Activated CD4-positive, alpha-beta memory T cell treated with anti-CD3 and anti-CD28 coated beads for 36 hours (primary cell): ENCODE results near the gene DNER. TPM values are rescaled to one million over a fixed set of nuclear protein-coding genes. Genes with fewer than 3 reads are reported as not detected.

Source experiments
- CTCF ChIA-PET: fragments of 350-600 bp; sonication (Branson Sonifier 250); formaldehyde crosslinking; loops from one replicate; lab custom pipeline; 2021; ENCODE audit warnings: antibody characterized with exemption, inconsistent platforms; lab: Charles Lee
- POLR2A ChIA-PET: fragments of 350-600 bp; sonication (Branson Sonifier 250); formaldehyde crosslinking; loops from one replicate; lab custom pipeline; 2021; ENCODE audit warnings: antibody characterized with exemption; lab: Charles Lee
- DNase-seq: peaks from one replicate; pipeline ENCODE4 v3.0.0-alpha.2; 2020
- H3K27ac Mint-ChIP-seq: one replicate; pipeline ENCODE4 v1.8.0; 2021; ENCODE audit warnings: mixed read lengths
- H3K27me3 Mint-ChIP-seq: one replicate; pipeline ENCODE4 v1.8.0; 2021; ENCODE audit warnings: mixed read lengths
- H3K36me3 Mint-ChIP-seq: one replicate; pipeline ENCODE4 v1.8.0; 2021; ENCODE audit warnings: mixed read lengths
- H3K4me1 Mint-ChIP-seq: one replicate; pipeline ENCODE4 v1.8.0; 2021; ENCODE audit warnings: low read depth, mixed read lengths
- H3K4me3 Mint-ChIP-seq: one replicate; pipeline ENCODE4 v1.8.0; 2021; ENCODE audit warnings: mild to moderate bottlenecking, mixed read lengths
- H3K9me3 Mint-ChIP-seq: one replicate; pipeline ENCODE4 v1.8.0; 2021; ENCODE audit warnings: mixed read lengths
- intact Hi-C: fragments of 100-400 bp; cut with micrococcal nuclease; formaldehyde crosslinking; loops from one replicate; pipeline ENCODE4 v1.15.1; 2023
- total RNA-seq, 2 experiments: library from RNA; stranded (reverse); gene quantifications; one replicate each; pipeline ENCODE4 v1.2.3, GENCODE V29; 2021

DNER gene
- total RNA-seq, 2 experiments from 2014 or later = not detected

DNA sequence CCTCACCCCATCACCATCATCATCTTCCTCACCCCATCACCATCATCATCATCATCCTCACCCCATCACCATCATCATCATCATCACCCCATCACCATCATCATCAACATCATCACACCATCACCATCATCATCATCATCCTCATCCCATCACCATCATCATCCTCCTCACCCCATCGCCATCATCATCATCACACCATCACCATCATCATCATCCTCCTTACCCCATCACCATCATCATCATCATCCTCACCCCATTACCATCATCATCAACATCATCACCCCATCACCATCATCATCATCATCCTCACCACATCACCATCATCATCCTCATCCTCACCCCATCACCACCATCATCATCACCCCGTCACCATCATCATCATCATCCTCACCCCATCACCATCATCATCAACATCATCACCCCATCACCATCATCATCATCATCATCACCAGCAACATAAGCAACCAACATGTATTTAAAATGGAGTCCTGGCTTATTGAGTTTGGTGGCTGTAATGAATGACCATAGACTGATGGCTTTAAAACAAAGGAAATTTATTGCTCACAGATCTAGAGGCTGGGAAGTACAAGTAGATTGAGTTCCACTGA lies 150.0 kb downstream of the DNER start:
- H3K27ac Mint-ChIP-seq = no peak overlapping the region
- CTCF ChIA-PET = no interaction called here
- intact Hi-C loops = no loop called here
- H3K4me3 Mint-ChIP-seq = no peak overlapping the region
- no peaks in the 10 kb centered on the region for H3K36me3 Mint-ChIP-seq
- POLR2A ChIA-PET = no interaction called here
- DNase-seq = no peak
- no peaks in the 10 kb centered on the region for H3K9me3 Mint-ChIP-seq
- no peaks in the 10 kb centered on the region for H3K4me1 Mint-ChIP-seq
- peaks cover 2% of the 10 kb centered on the region for H3K27me3 Mint-ChIP-seq

GRCh38 chr2:229563388-229563787 lies 151.0 kb downstream of the DNER start:
- no peak for DNase-seq
- Mint-ChIP-seq H3K36me3 (no peaks in the 10 kb centered on the region), H3K27me3 (peaks cover 2% of the 10 kb centered on the region), H3K9me3 (no peaks in the 10 kb centered on the region), H3K4me3 (no peak overlapping the region), H3K27ac (no peak overlapping the region), H3K4me1 (no peaks in the 10 kb centered on the region)
- intact Hi-C loops = no loop called here
- ChIA-PET POLR2A (no interaction called here), CTCF (no interaction called here)

DNA sequence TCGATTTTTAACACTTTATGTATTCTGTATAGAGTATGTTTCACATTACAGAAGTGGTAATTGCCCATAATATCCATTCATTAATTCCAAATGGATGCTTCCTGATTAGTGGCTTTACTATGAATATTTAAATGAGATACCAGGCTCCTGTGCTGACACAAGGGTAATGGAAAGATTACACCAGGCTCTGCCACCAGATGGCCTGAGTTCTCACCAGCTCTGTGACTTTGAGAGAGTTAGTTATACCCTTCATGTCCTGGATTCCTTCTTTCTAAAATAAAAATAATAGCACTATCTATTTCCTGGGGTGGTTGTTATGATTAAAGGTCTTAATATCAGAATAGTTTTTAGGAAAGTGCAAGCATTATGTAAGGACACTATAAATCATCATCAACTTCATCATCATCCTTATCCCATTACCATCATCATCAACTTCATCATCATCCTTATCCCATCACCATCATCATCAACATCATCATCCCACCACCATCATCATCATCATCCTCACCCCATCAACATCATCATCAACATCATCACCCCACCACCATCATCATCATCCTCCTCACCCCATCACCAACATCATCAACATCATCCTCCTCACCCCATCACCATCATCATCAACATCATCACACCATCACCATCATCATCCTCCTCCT lies 151.8 kb downstream of the DNER start:
- no peak overlapping the region for H3K27ac Mint-ChIP-seq
- DNase-seq = no peak
- intact Hi-C loops = no loop called here
- no peaks in the 10 kb centered on the region for H3K36me3 Mint-ChIP-seq
- CTCF ChIA-PET = no interaction called here
- H3K4me3 Mint-ChIP-seq = no peak overlapping the region
- POLR2A ChIA-PET = no interaction called here
- no peaks in the 10 kb centered on the region for H3K9me3 Mint-ChIP-seq
- H3K4me1 Mint-ChIP-seq = no peaks in the 10 kb centered on the region
- no peaks in the 10 kb centered on the region for H3K27me3 Mint-ChIP-seq

DNA sequence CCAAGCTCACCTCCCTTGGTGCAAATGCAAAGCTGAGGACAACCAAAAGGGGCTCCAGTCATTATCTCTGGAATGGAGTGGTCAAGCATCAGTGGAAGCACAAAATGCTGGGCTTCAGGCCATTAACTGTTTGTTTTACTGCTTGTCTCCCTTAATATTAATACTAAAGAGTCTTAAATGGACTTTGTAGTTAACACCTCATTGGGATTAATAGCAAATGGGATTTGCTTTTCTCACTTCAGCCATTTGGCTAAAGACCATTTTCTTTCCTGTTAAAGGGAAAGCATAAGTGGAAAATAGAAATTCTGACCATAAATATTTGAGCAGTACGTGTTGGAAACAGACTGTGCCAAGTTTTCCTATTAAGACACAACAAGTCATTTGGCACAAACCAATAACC lies 154.4 kb downstream of the DNER start:
- Mint-ChIP-seq H3K27me3 (no peaks in the 10 kb centered on the region), H3K36me3 (no peaks in the 10 kb centered on the region), H3K9me3 (no peaks in the 10 kb centered on the region), H3K4me3 (no peak overlapping the region), H3K27ac (no peak overlapping the region), H3K4me1 (no peaks in the 10 kb centered on the region)
- ChIA-PET POLR2A (no interaction called here), CTCF (no interaction called here)
- intact Hi-C loops = no loop called here
- no peak for DNase-seq

DNA sequence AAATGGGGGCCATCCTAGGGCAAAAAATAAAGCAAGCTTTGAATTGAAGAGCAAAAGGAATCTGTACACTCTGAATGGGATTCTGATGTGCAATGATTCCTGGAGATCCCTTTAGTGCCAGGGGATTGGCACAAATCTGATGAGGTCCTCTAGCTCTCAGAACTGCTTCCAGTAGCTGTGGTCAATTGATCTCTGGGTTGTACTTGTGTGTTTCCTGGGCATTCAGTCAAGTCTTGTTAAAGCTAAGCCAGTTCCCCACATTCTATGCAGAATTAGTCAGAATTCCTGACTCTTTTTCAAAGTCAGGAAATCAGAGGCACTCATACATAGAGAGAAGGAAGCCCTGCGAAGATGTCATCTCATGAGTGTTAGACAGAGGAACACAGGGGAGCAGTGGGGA lies 161.3 kb downstream of the DNER start:
- no peak for DNase-seq
- intact Hi-C loops = no loop called here
- ChIA-PET POLR2A (no interaction called here), CTCF (no interaction called here)
- H3K4me3 Mint-ChIP-seq = no peak overlapping the region
- H3K4me1 Mint-ChIP-seq = no peaks in the 10 kb centered on the region
- no peaks in the 10 kb centered on the region for H3K36me3 Mint-ChIP-seq
- peaks cover 7% of the 10 kb centered on the region for H3K27me3 Mint-ChIP-seq
- H3K27ac Mint-ChIP-seq = no peak overlapping the region
- no peaks in the 10 kb centered on the region for H3K9me3 Mint-ChIP-seq

DNA sequence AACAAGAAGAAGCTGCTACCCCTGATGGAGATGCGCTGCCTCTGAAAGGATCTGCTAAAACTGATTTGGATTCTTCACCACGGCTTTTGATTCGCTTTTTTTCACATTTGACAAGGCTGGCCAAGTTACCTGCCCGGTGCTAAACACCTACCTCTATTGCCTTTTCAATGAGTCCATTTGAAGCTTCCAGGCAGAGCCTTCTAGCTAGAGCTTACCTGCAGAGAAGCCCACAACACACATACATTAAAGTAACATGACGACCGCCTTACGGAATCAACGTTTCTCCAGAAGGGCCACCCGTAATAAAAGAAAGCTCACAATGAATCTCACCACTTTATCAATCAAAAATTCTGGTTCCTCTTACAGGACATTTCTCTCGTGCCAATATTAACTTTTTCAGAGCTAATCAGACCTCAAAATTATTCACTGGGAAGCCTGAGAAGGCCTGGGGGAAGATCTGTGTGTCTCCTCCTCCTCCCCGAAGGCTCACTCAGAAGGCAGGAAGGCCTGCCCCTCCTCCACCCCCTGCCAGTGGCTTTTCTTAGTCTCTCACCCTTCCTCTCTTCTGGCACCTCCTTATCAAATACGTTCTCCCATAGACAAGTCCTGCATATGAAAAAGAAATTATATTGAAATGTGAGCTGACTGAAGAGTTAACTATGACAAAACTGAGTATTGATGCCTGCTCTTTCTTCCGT lies 171.0 kb downstream of the DNER start:
- ChIA-PET POLR2A (no interaction called here), CTCF (no interaction called here)
- H3K9me3 Mint-ChIP-seq = no peaks in the 10 kb centered on the region
- DNase-seq = no peak
- no peaks in the 10 kb centered on the region for H3K4me1 Mint-ChIP-seq
- H3K4me3 Mint-ChIP-seq = no peak overlapping the region
- H3K27ac Mint-ChIP-seq = no peak overlapping the region
- no peaks in the 10 kb centered on the region for H3K36me3 Mint-ChIP-seq
- H3K27me3 Mint-ChIP-seq = peaks cover 8% of the 10 kb centered on the region
- intact Hi-C loops = no loop called here

GRCh38 chr2:229539628-229540027 lies 174.7 kb downstream of the DNER start:
- CTCF ChIA-PET = no interaction called here
- Mint-ChIP-seq H3K27ac (no peak overlapping the region), H3K4me3 (no peak overlapping the region), H3K9me3 (no peaks in the 10 kb centered on the region), H3K4me1 (no peaks in the 10 kb centered on the region), H3K27me3 (peaks cover 3% of the 10 kb centered on the region), H3K36me3 (no peaks in the 10 kb centered on the region)
- intact Hi-C loops = no loop called here
- DNase-seq = no peak
- POLR2A ChIA-PET = no interaction called here

DNA sequence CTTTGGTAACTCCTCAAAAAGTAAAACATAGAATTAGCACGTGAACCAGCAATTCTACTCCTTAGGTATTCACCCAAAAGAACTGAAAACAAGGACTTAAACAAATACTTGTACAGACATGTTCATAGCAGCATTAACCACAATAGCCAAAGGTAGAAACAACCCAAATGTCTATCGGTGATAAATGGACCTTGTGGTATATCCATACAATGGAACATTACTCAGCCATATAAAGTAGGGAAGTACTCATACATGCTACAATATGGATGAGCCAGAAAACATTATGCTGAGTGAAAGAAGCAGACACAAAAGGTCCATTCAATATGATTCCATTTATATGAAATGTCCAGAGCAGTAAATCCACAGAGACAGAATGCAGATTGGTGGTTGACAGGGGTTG lies 182.8 kb downstream of the DNER start:
- POLR2A ChIA-PET = no interaction called here
- intact Hi-C loops = no loop called here
- Mint-ChIP-seq H3K27ac (no peak overlapping the region), H3K27me3 (peaks cover 3% of the 10 kb centered on the region), H3K4me3 (no peak overlapping the region), H3K36me3 (no peaks in the 10 kb centered on the region), H3K9me3 (peaks cover 4% of the 10 kb centered on the region), H3K4me1 (no peaks in the 10 kb centered on the region)
- no peak for DNase-seq
- CTCF ChIA-PET = no interaction called here

GRCh38 chr2:229530434-229530833 lies 183.9 kb downstream of the DNER start:
- H3K9me3 Mint-ChIP-seq = peaks cover 4% of the 10 kb centered on the region
- peaks cover 3% of the 10 kb centered on the region for H3K27me3 Mint-ChIP-seq
- CTCF ChIA-PET = no interaction called here
- intact Hi-C loops = no loop called here
- POLR2A ChIA-PET = no interaction called here
- H3K4me1 Mint-ChIP-seq = no peaks in the 10 kb centered on the region
- no peak overlapping the region for H3K4me3 Mint-ChIP-seq
- no peak overlapping the region for H3K27ac Mint-ChIP-seq
- DNase-seq = no peak
- no peaks in the 10 kb centered on the region for H3K36me3 Mint-ChIP-seq

GRCh38 chr2:229528846-229529245 lies 185.5 kb downstream of the DNER start:
- H3K4me3 Mint-ChIP-seq = no peak overlapping the region
- H3K36me3 Mint-ChIP-seq = no peaks in the 10 kb centered on the region
- ChIA-PET POLR2A (no interaction called here), CTCF (no interaction called here)
- H3K27me3 Mint-ChIP-seq = peaks cover 3% of the 10 kb centered on the region
- intact Hi-C loops = no loop called here
- H3K9me3 Mint-ChIP-seq = peaks cover 4% of the 10 kb centered on the region
- no peak overlapping the region for H3K27ac Mint-ChIP-seq
- H3K4me1 Mint-ChIP-seq = no peaks in the 10 kb centered on the region
- no peak for DNase-seq

DNA sequence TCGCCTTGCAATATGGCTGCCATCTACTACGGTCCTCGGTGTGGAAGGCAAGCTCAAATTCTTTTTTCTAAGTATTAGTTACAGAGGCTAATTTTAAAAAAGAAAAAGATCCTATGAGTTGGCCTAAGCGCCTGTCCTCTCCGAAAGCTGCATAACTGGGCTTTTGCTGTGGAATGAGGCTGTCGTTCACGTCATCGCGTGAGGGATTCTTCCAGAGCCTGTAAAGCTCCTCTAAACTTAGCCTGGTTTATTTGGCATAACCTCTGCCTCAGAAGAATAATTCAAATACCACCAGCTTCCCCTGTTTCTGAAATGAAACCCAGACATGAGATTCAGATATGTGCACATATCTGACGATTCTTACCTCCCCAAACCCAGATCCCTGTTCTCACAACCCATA lies 187.4 kb downstream of the DNER start:
- H3K4me1 Mint-ChIP-seq = no peaks in the 10 kb centered on the region
- no peak overlapping the region for H3K27ac Mint-ChIP-seq
- no peak for DNase-seq
- peaks cover 4% of the 10 kb centered on the region for H3K9me3 Mint-ChIP-seq
- POLR2A ChIA-PET = no interaction called here
- no peaks in the 10 kb centered on the region for H3K36me3 Mint-ChIP-seq
- peaks cover 3% of the 10 kb centered on the region for H3K27me3 Mint-ChIP-seq
- CTCF ChIA-PET = no interaction called here
- intact Hi-C loops = no loop called here
- no peak overlapping the region for H3K4me3 Mint-ChIP-seq

DNA sequence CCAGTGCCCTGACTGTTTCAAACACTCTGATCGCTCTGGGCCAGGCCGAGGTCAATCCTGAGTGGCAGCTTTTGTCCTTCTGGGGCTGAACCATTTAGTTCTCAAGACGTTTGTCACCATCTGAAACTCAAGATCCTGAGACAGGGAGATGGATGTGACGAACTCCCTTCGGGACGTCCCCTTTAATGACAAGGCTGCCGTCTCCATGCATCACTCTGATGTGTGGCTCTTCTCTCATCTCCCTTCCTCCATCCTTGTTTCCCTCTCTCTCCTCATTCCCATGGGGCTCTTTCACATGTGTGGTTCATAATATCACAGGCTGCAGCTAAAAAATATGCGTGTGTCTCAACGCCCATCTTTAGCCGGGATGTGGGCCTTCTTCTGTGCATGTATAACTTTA lies 189.6 kb downstream of the DNER start:
- Mint-ChIP-seq H3K4me3 (no peak overlapping the region), H3K4me1 (no peaks in the 10 kb centered on the region), H3K27ac (no peak overlapping the region), H3K9me3 (no peaks in the 10 kb centered on the region), H3K36me3 (no peaks in the 10 kb centered on the region), H3K27me3 (peaks cover 1% of the 10 kb centered on the region)
- no peak for DNase-seq
- ChIA-PET POLR2A (no interaction called here), CTCF (no interaction called here)
- intact Hi-C loops = no loop called here

GRCh38 chr2:229523663-229524062 lies 190.7 kb downstream of the DNER start:
- intact Hi-C loops = no loop called here
- POLR2A ChIA-PET = no interaction called here

More at GRCh38 chr2:229523663-229524062, 190.7 kb downstream of the DNER start:
- Mint-ChIP-seq H3K36me3 (no peaks in the 10 kb centered on the region), H3K9me3 (no peaks in the 10 kb centered on the region), H3K4me3 (no peak overlapping the region), H3K27ac (no peak overlapping the region), H3K4me1 (no peaks in the 10 kb centered on the region), H3K27me3 (no peaks in the 10 kb centered on the region)
- CTCF ChIA-PET = no interaction called here
- DNase-seq = no peak
